Glutamatergic neuron (in vitro differentiated cells): ENCODE data around the gene PIWIL1. TPM values are rescaled to one million over a fixed set of nuclear protein-coding genes. Genes with fewer than 3 reads are reported as not detected.

Experiments used
- DNase-seq: peaks from one replicate; pipeline ENCODE4 v3.0.0; 2022
- H3K27ac Mint-ChIP-seq: one replicate; pipeline ENCODE4 v1.8.0; 2020; ENCODE audit warnings: mild to moderate bottlenecking, mixed read lengths, inconsistent platforms; ENCODE audit not compliant: unreplicated experiment
- H3K27me3 Mint-ChIP-seq: one replicate; pipeline ENCODE4 v1.8.0; 2020; ENCODE audit warnings: mild to moderate bottlenecking, moderate library complexity, mixed read lengths, inconsistent platforms; ENCODE audit not compliant: unreplicated experiment
- H3K36me3 Mint-ChIP-seq: one replicate; pipeline ENCODE4 v1.8.0; 2020; ENCODE audit warnings: mild to moderate bottlenecking, mixed read lengths, inconsistent platforms; ENCODE audit not compliant: unreplicated experiment
- H3K4me1 Mint-ChIP-seq: one replicate; pipeline ENCODE4 v1.8.0; 2020; ENCODE audit warnings: mild to moderate bottlenecking, low read depth, mixed read lengths, inconsistent platforms; ENCODE audit not compliant: unreplicated experiment
- H3K4me3 Mint-ChIP-seq: one replicate; pipeline ENCODE4 v1.8.0; 2020; ENCODE audit warnings: mild to moderate bottlenecking, mixed read lengths, inconsistent platforms; ENCODE audit not compliant: unreplicated experiment
- H3K9me3 Mint-ChIP-seq: one replicate; pipeline ENCODE4 v1.8.0; 2020; ENCODE audit warnings: mild to moderate bottlenecking, moderate library complexity, mixed read lengths, inconsistent platforms; ENCODE audit not compliant: unreplicated experiment
- CTCF ChIP-seq: fragments of 200-600 bp; sonication (generic); IDR thresholded peaks from one replicate; pipeline ENCODE4 v1.5.0; 2021; ENCODE audit not compliant: partially characterized antibody, unreplicated experiment
- total RNA-seq: library from RNA; stranded (reverse); fragmentation: NEBNext Ultra II Directional; extraction: Animal tissue kit (Norgen Biotek cat#: 25700); gene quantifications from one replicate; pipeline ENCODE4 v1.2.1, GENCODE V29; 2021; ENCODE audit not compliant: unreplicated experiment

Gene PIWIL1
- total RNA-seq, 1 donor from 2014 or later: not detected

- no peak for TF ChIP-seq CTCF
- Mint-ChIP-seq H3K27ac (no peak overlapping the region), H3K4me1 (no peaks in the 10 kb centered on the region), H3K36me3 (peaks cover 10% of the 10 kb centered on the region), H3K4me3 (no peak overlapping the region), H3K27me3 (no peaks in the 10 kb centered on the region), H3K9me3 (peaks cover 3% of the 10 kb centered on the region)
- no peak for DNase-seq
Measured at GRCh38 chr12:130347588-130347987, 9.9 kb downstream of the PIWIL1 start.

GRCh38 chr12:130350715-130351114 lies 13.0 kb downstream of the PIWIL1 start:
- no peak overlapping the region for H3K27ac Mint-ChIP-seq

GRCh38 chr12:130351326-130351725 lies 13.6 kb downstream of the PIWIL1 start:
- Mint-ChIP-seq H3K4me3 (no peak overlapping the region), H3K27me3 (peaks cover 3% of the 10 kb centered on the region), H3K27ac (no peak overlapping the region), H3K4me1 (no peaks in the 10 kb centered on the region), H3K36me3 (peaks cover 6% of the 10 kb centered on the region), H3K9me3 (peaks cover 5% of the 10 kb centered on the region)
- no peak for DNase-seq
- no peak for TF ChIP-seq CTCF

More at GRCh38 chr12:130350715-130351114, 13.0 kb downstream of the PIWIL1 start:
- no peaks in the 10 kb centered on the region for H3K4me1 Mint-ChIP-seq
- no peak for TF ChIP-seq CTCF
- H3K36me3 Mint-ChIP-seq: peaks cover 6% of the 10 kb centered on the region
- no peak for DNase-seq
- peaks cover 5% of the 10 kb centered on the region for H3K9me3 Mint-ChIP-seq
- H3K4me3 Mint-ChIP-seq: no peak overlapping the region
- H3K27me3 Mint-ChIP-seq: peaks cover 3% of the 10 kb centered on the region

- Mint-ChIP-seq H3K4me3 (no peak overlapping the region), H3K27me3 (peaks cover 3% of the 10 kb centered on the region), H3K4me1 (no peaks in the 10 kb centered on the region), H3K9me3 (peaks cover 5% of the 10 kb centered on the region), H3K27ac (no peak overlapping the region), H3K36me3 (peaks cover 6% of the 10 kb centered on the region)
- TF ChIP-seq CTCF: no peak
- no peak for DNase-seq
Measured at GRCh38 chr12:130353081-130353480, 15.4 kb downstream of the PIWIL1 start.

- DNase-seq: no peak
- peaks cover 6% of the 10 kb centered on the region for H3K36me3 Mint-ChIP-seq
- no peaks in the 10 kb centered on the region for H3K4me1 Mint-ChIP-seq
- H3K9me3 Mint-ChIP-seq: peaks cover 8% of the 10 kb centered on the region
- no peak overlapping the region for H3K4me3 Mint-ChIP-seq
- no peak overlapping the region for H3K27ac Mint-ChIP-seq
- H3K27me3 Mint-ChIP-seq: peaks cover 3% of the 10 kb centered on the region
- TF ChIP-seq CTCF: no peak
Measured at GRCh38 chr12:130354407-130354806, 16.7 kb downstream of the PIWIL1 start.
